ENCODE data around the gene TEF. TPM values are rescaled to one million over a fixed set of nuclear protein-coding genes. Genes with fewer than 3 reads are reported as not detected.

Gene TEF
- total and polyA plus RNA-seq, 2 experiments from 2014 or later: 5.4 to 8.9 TPM

- Histone ChIP-seq H3K79me2 (peaks cover 31% of the 10 kb centered on the region), H3K4me1 (ENCODE audit: insufficient read depth) (peaks cover 3% of the 10 kb centered on the region), H3K4me3 (peak overlapping the region; percentile 43), H3K27ac (peak overlapping the region; percentile 98), H3K9me3 (ENCODE audit: low read depth) (no peaks in the 10 kb centered on the region), H4K20me1 (ENCODE audit: insufficient read depth, poor library complexity, severe bottlenecking) (peaks cover 9% of the 10 kb centered on the region), H3K36me3 (replicated peaks; ENCODE audit: insufficient read depth, low read depth) (no peaks in the 10 kb centered on the region), H2AFZ (peak overlapping the region; percentile 59), H3K4me2 (peak overlapping the region; percentile 97), H3K27me3 (no peaks in the 10 kb centered on the region), H3K9me2 (replicated peaks; ENCODE audit: insufficient read depth) (no peaks in the 10 kb centered on the region)
- TF ChIP-seq EZH2 (IDR thresholded peaks at IDR 0.05; ENCODE audit: borderline replicate concordance) (no peak), EZH2phosphoT487 (IDR thresholded peaks at IDR 0.05; ENCODE audit: low read depth, severe bottlenecking, unreplicated experiment) (no peak), CTCF (IDR thresholded peaks at IDR 0.05; ENCODE audit: poor library complexity) (no peak)
- DNase-seq (ENCODE audit: low spot score): peak; percentile 97
- WGBS (ENCODE audit: low lambda C conversion rate, missing lambda C conversion rate): 2% methylated on average over 21 of the region's 28 CpGs
These were observed 66.6 kb downstream of the TEF start for GRCh38 chr22:41448189-41448808.

Small RNAs within 50 kb of the gene (small RNA-seq; reads per million reads assigned to genes)
- not detected for gene RNU6-495P

Other genes starting within 250 kb of the TEF start
- gene L3MBTL2, start 176.6 kb upstream of the TEF start, total RNA-seq: 17.9 and 20.1 TPM in 2 replicates
- 12.1 and 16.3 TPM in 2 replicates for gene L3MBTL2, start 176.6 kb upstream of the TEF start, polyA plus RNA-seq
- 1.00 and 4.5 TPM in 2 replicates for gene CHADL, start 141.0 kb upstream of the TEF start, total RNA-seq
- 1.2 and 1.4 TPM in 2 replicates for gene CHADL, start 141.0 kb upstream of the TEF start, polyA plus RNA-seq
- 34.2 and 35.2 TPM in 2 replicates for gene RANGAP1, start 95.8 kb upstream of the TEF start, total RNA-seq
- 34.6 and 38.1 TPM in 2 replicates for gene RANGAP1, start 95.8 kb upstream of the TEF start, polyA plus RNA-seq
- 27.1 and 30.5 TPM in 2 replicates for gene ZC3H7B, start 80.4 kb upstream of the TEF start, total RNA-seq
- 6.4 and 6.9 TPM in 2 replicates for gene ZC3H7B, start 80.4 kb upstream of the TEF start, polyA plus RNA-seq
- gene TOB2, start 64.9 kb downstream of the TEF start, total RNA-seq: 33.2 and 37.8 TPM in 2 replicates
- gene TOB2, start 64.9 kb downstream of the TEF start, polyA plus RNA-seq: 30.8 and 38.5 TPM in 2 replicates
- 55.2 and 59.9 TPM in 2 replicates for gene PHF5A, start 86.8 kb downstream of the TEF start, total RNA-seq
- 16.8 and 21.9 TPM in 2 replicates for gene PHF5A, start 86.8 kb downstream of the TEF start, polyA plus RNA-seq
- 111 and 129 TPM in 2 replicates for gene ACO2, start 87.2 kb downstream of the TEF start, total RNA-seq
- 167 and 196 TPM in 2 replicates for gene ACO2, start 87.2 kb downstream of the TEF start, polyA plus RNA-seq
- gene POLR3H, start 162.5 kb downstream of the TEF start, total RNA-seq: 14.5 and 17.5 TPM in 2 replicates
- 37.4 and 41.1 TPM in 2 replicates for gene POLR3H, start 162.5 kb downstream of the TEF start, polyA plus RNA-seq
- 1.7 and 2.7 TPM in 2 replicates for gene CSDC2, start 179.1 kb downstream of the TEF start, total RNA-seq
- gene CSDC2, start 179.1 kb downstream of the TEF start, polyA plus RNA-seq: 5.0 and 5.4 TPM in 2 replicates
- 36.5 and 42.3 TPM in 2 replicates for gene PMM1, start 207.9 kb downstream of the TEF start, total RNA-seq
- gene PMM1, start 207.9 kb downstream of the TEF start, polyA plus RNA-seq: 66.1 and 68.7 TPM in 2 replicates
- gene DESI1, start 239.1 kb downstream of the TEF start, total RNA-seq: 29.0 and 32.1 TPM in 2 replicates
- gene DESI1, start 239.1 kb downstream of the TEF start, polyA plus RNA-seq: 31.2 and 32.5 TPM in 2 replicates
- 273 and 276 TPM in 2 replicates for gene XRCC6, start 239.4 kb downstream of the TEF start, total RNA-seq
- gene XRCC6, start 239.4 kb downstream of the TEF start, polyA plus RNA-seq: 242 and 260 TPM in 2 replicates